SK-N-MC (cell line): ENCODE results near the gene HJURP.

ENCODE experiments used
- EZH2 ChIP-seq: fragments of 200-600 bp; sonication (generic); IDR thresholded peaks from one replicate; pipeline ENCODE4 v1.6.1; 2017; ENCODE audit warnings: antibody characterized with exemption
- POLR2AphosphoS5 ChIP-seq: IDR thresholded peaks from 2 replicates; pipeline ENCODE4 v1.6.1; 2012; ENCODE audit warnings: mild to moderate bottlenecking, low read depth, low read length, borderline replicate concordance

DNA sequence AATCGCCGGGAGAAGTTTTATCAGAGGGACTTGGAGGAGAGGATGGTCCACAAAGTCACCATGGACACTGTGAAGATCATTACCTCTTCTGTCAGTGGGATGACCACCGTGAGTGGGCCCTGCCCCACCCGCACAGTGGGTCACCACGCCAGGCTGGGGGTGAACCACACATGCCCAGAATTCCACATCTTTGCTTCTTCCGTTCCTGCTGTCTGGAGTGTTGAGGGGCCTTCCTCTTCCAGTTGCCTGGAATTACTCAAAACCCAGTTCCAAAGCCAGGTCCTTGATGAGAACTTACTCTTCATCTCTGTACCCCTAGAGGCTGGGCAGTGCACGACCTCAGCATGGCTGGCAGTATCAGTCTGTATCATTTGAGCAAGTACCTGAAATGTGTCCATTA is 54.1 kb downstream of the HJURP start:
- TF ChIP-seq EZH2 (no peak), POLR2AphosphoS5 (no peak)
